Mononuclear cell (primary cell): Measurements from ENCODE around the gene DNASE2B. TPM values are rescaled to one million over a fixed set of nuclear protein-coding genes. Genes with fewer than 3 reads are reported as not detected.
"Not testable (repeated sequence)": the region's sequence is repeated elsewhere in the genome, so short reads cannot be mapped to it uniquely, and the experiment has no call there.

ENCODE experiments used
- H3K27me3 ChIP-seq: 2 replicates; pipeline ENCODE4 v1.6.0; 2011; ENCODE audit warnings: low read length, control low read depth; ENCODE audit not compliant: insufficient read depth
- H3K4me1 ChIP-seq: 2 replicates; pipeline ENCODE4 v1.5.1; 2011; ENCODE audit warnings: mild to moderate bottlenecking, low read length, control low read depth; ENCODE audit not compliant: insufficient read depth
- H3K4me3 ChIP-seq: 2 replicates; pipeline ENCODE4 v1.5.1; 2011; ENCODE audit warnings: mild to moderate bottlenecking, low read length, moderate library complexity
- H3K9me3 ChIP-seq: 2 replicates; pipeline ENCODE4 v1.5.1; 2011; ENCODE audit warnings: low read depth, mild to moderate bottlenecking, control low read depth, low read length
- total RNA-seq: library from RNA; depleted of rRNA; stranded (reverse); fragments of >200 nt; gene quantifications from one replicate; pipeline ENCODE4 v1.2.3, GENCODE V29; 2012

The DNASE2B gene
- total RNA-seq, 1 donor: not detected

- H3K9me3 ChIP-seq: no peaks in the 10 kb centered on the region
- no peaks in the 10 kb centered on the region for H3K27me3 ChIP-seq
- peaks cover 10% of the 10 kb centered on the region for H3K4me1 ChIP-seq
- no peak overlapping the region for H3K4me3 ChIP-seq
Measured at GRCh38 chr1:84425150-84425896, 27.0 kb downstream of the DNASE2B start.

DNA sequence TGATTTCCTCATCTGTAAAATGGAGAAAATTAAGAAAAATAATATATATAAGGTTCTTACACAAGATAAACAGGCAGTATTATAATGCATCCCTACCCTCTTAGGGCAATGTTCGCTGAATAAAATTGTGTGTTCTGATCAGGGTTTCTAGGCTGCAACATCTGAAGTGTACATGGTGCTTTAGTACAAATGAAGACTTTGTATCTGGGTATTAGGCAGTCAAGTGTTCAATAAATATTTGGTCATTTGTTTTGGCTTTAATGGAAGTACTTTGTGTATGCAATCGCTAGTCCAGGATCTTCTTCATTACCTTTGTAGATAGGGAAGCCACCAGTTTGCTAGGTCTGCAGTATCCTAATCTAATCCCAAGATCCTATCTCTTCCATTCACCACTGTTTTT is 28.1 kb downstream of the DNASE2B start:
- H3K4me1 ChIP-seq: peaks cover 10% of the 10 kb centered on the region
- H3K4me3 ChIP-seq: no peak overlapping the region
- H3K27me3 ChIP-seq: no peaks in the 10 kb centered on the region
- H3K9me3 ChIP-seq: no peaks in the 10 kb centered on the region

- Histone ChIP-seq H3K4me1 (peaks cover 10% of the 10 kb centered on the region), H3K27me3 (no peaks in the 10 kb centered on the region), H3K4me3 (no peak overlapping the region), H3K9me3 (no peaks in the 10 kb centered on the region)
Measured at GRCh38 chr1:84427250-84428188, 29.2 kb downstream of the DNASE2B start.

DNA sequence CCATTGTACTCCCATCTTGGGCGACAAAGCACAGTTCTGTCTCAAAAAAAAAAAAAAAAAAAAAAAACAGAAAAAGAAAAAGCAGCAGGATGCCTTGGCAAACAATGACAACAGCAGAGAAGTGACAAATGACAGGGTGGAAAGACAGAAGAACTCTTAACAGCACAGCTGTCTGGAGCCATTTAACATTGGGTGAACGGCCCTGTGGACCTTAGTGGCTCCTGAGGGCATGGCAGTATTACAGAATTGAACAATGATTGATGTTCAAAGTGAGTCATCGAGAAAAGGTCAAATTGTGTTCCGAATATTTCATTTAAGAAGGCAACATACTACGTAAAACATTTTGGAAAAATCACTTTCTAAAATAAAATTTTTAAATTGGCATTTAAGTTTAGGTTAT is 30.0 kb downstream of the DNASE2B start:
- Histone ChIP-seq H3K27me3 (no peaks in the 10 kb centered on the region), H3K9me3 (no peaks in the 10 kb centered on the region), H3K4me1 (peaks cover 11% of the 10 kb centered on the region), H3K4me3 (no peak overlapping the region)

GRCh38 chr1:84429231-84429630 is 30.9 kb downstream of the DNASE2B start:
- Histone ChIP-seq H3K4me3 (no peak overlapping the region), H3K27me3 (no peaks in the 10 kb centered on the region), H3K4me1 (peaks cover 19% of the 10 kb centered on the region), H3K9me3 (no peaks in the 10 kb centered on the region)

DNA sequence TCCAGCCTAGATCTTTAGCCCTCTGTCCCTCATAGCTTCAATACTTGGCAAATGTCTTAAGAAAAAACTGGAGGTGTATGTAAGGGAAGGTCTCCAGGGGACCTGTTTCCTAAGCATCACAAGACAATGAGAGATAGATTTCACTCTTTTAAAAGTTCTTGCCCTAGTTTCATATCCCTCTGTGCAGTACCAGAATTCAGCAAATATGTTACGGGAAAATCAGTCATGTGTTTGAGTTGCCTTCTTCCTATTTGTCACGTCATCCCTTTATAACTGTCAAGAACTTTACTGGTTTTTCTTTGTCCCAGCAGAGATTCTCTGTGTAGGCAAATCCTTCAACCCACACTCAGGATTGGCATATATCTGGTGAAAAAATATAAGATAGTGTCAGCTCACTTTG is 32.3 kb downstream of the DNASE2B start:
- Histone ChIP-seq H3K4me1 (peaks cover 27% of the 10 kb centered on the region), H3K9me3 (no peaks in the 10 kb centered on the region), H3K27me3 (no peaks in the 10 kb centered on the region), H3K4me3 (no peak overlapping the region)

GRCh38 chr1:84433258-84434080 is 35.2 kb downstream of the DNASE2B start:
- H3K4me1 ChIP-seq: peaks cover 45% of the 10 kb centered on the region
- H3K4me3 ChIP-seq: peak overlapping the region; percentile 12
- no peaks in the 10 kb centered on the region for H3K27me3 ChIP-seq
- H3K9me3 ChIP-seq: no peaks in the 10 kb centered on the region

- H3K4me3 ChIP-seq: no peak overlapping the region
- H3K27me3 ChIP-seq: no peaks in the 10 kb centered on the region
- H3K4me1 ChIP-seq: peaks cover 45% of the 10 kb centered on the region
- H3K9me3 ChIP-seq: no peaks in the 10 kb centered on the region
Measured at GRCh38 chr1:84434081-84434769, 35.9 kb downstream of the DNASE2B start.

- H3K9me3 ChIP-seq: no peaks in the 10 kb centered on the region
- H3K27me3 ChIP-seq: no peaks in the 10 kb centered on the region
- no peak overlapping the region for H3K4me3 ChIP-seq
- H3K4me1 ChIP-seq: peaks cover 45% of the 10 kb centered on the region
Measured at GRCh38 chr1:84434801-84435549, 36.7 kb downstream of the DNASE2B start.

GRCh38 chr1:84436876-84437655 is 38.8 kb downstream of the DNASE2B start:
- peaks cover 45% of the 10 kb centered on the region for H3K4me1 ChIP-seq
- H3K27me3 ChIP-seq: no peaks in the 10 kb centered on the region
- H3K4me3 ChIP-seq: peak overlapping the region; percentile 9
- H3K9me3 ChIP-seq: no peaks in the 10 kb centered on the region

DNA sequence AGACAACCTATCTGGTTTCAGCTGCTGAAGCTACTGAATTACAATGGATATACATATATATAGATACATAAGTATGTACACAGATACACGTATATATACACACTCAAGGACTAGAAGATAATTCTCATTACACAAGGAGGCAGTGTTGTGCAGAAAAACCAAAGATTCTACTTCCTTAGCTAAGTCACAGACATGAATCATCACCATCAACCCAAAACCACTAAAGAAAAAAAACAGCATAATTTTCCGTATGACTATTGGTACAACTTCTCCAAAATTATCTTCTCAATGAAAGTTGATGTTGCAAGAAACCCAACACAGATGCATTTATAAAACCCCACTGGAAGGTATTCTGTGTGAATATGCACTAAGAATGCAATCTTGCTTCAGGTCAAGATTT is 44.0 kb downstream of the DNASE2B start:
- H3K4me1 ChIP-seq: peaks cover 24% of the 10 kb centered on the region
- H3K9me3 ChIP-seq: no peaks in the 10 kb centered on the region
- H3K27me3 ChIP-seq: no peaks in the 10 kb centered on the region
- no peak overlapping the region for H3K4me3 ChIP-seq

DNA sequence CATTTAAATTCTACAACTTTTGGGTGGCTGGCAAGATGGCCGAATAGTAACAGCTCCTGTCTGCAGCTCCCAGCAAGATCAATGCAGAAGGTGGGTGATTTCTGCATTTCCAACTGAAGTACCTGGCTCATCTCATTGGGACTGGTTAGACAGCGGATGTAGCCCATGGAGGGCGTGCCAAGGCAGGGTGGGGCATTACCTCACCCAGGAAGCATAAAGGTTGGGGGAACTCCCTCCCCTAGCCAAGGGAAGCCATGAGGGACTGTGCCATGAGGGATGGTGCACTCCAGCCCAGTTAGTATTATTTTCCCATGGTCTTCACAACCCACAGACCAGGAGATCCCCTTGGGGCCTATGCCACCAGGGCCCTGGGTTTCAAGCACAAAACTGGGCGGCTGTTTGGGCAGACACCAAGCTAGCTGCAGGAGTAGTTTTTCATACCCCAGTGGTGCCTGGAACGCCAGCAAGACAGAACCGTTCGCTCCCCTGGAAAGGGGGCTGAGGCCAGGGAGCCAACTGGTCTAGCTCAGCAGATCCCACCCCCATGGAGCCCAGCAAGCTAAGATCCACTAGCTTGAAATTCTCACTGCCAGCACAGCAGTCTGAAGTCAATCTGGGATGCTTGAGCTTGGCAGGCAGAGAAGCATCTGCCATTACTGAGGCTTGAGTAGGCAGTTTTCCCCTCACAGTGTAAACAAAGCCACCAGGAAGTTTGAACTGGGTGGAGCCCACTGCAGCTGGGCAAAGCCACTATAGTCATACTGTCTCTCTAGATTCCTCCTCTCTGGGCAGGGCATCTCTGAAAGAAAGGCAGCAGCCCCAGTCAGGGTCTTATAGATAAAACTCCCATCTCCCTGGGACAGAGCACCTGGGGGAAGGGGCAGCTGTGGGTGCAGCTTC is 44.7 kb downstream of the DNASE2B start:
- not testable (repeated sequence) for H3K4me3 ChIP-seq, H3K9me3 ChIP-seq, H3K27me3 ChIP-seq
- peaks cover 17% of the 10 kb centered on the region for H3K4me1 ChIP-seq
